ENCODE results near the gene HOXA3. TPM values are rescaled to one million over a fixed set of nuclear protein-coding genes. Genes with fewer than 3 reads are reported as not detected.

HOXA3 gene
- polyA plus RNA-seq (2013): 17.1 TPM

GRCh38 chr7:27151931-27152815 lies at the start of gene HOXA3:
HOXA3 (minus strand) TSS chr7:27152583; CDS start chr7:27110640, 41,943 bp downstream.
- ChIA-PET CTCF (interaction anchor here (0.8 to 9.1 kb wide), 20 partner anchors 7 to 1275 kb away, joined by 3 to 87 read pairs (median 4); partner anchors contain the start of gene HOXA9), POLR2A (interaction anchor here (0.8 to 3.4 kb wide), 8 partner anchors 10 to 952 kb away, joined by 3 to 15 read pairs (median 3); partner anchors contain the start of gene HNRNPA2B1)
- H3K27ac ChIP-seq (ENCODE audit: insufficient read depth in 1 of 2, low read depth in 1 of 2, low read length in 2 of 2, poor library complexity in 1 of 2, severe bottlenecking in 2 of 2): peak within 1 kb of the TSS; percentile 75 to 96
- H3K9me3 ChIP-seq (ENCODE audit: control extremely low read depth in 1 of 5, control insufficient read depth in 4 of 5, insufficient read depth in 2 of 5, low read depth in 1 of 5, low read length in 4 of 5): no peaks in the 10 kb centered on the region
- H3K27me3 ChIP-seq (replicated peaks in 2 of 5; ENCODE audit: control insufficient read depth in 4 of 5, insufficient read depth in 5 of 5, low read length in 4 of 5): no peaks in the 10 kb centered on the region
- peak within 1 kb of the TSS; percentile 76 to 100 (median 91) for H3K4me3 ChIP-seq (ENCODE audit: control insufficient read depth in 1 of 7, extremely low read depth in 1 of 7, insufficient read depth in 4 of 7, low read depth in 2 of 7, low read length in 6 of 7)
- under 1% methylated on average over 41 of the region's 53 CpGs for WGBS (ENCODE audit: insufficient coverage)
- H3K4me1 ChIP-seq (ENCODE audit: control extremely low read depth in 1 of 4, control insufficient read depth in 4 of 4, insufficient read depth in 4 of 4, low read length in 3 of 4): peaks cover 5 to 83% (median 75%) of the 10 kb centered on the region in 4 experiments
- peak; percentile 88 to 96 (median 94) for DNase-seq
- H3K36me3 ChIP-seq (ENCODE audit: control insufficient read depth in 4 of 4, insufficient read depth in 4 of 4, low read length in 3 of 4): peaks cover 0 to 39% (median under 1%) of the 10 kb centered on the region in 4 experiments

- WGBS (ENCODE audit: insufficient coverage): 3% methylated on average over 3 of the region's 4 CpGs
- POLR2A ChIA-PET: interaction anchor here (0.6 kb wide), 1 partner anchor 9 kb away, joined by 3 read pairs; no protein-coding TSS in a partner anchor
- CTCF ChIA-PET: interaction anchor here (1.0 to 1.6 kb wide), 3 partner anchors 9 to 15 kb away, joined by 3 to 4 read pairs (median 3); no protein-coding TSS in a partner anchor
Measured at GRCh38 chr7:27201580-27202017, 49.2 kb upstream of the HOXA3 start.

GRCh38 chr7:27200761-27201579 lies 48.6 kb upstream of the HOXA3 start:
- H3K27ac ChIP-seq (ENCODE audit: insufficient read depth in 1 of 2, low read depth in 1 of 2, low read length in 2 of 2, poor library complexity in 1 of 2, severe bottlenecking in 2 of 2): no peak overlapping the region
- H3K9me3 ChIP-seq (ENCODE audit: control extremely low read depth in 1 of 5, control insufficient read depth in 4 of 5, insufficient read depth in 2 of 5, low read depth in 1 of 5, low read length in 4 of 5): no peaks in the 10 kb centered on the region
- CTCF ChIA-PET: interaction anchor here (0.6 to 1.4 kb wide), 2 partner anchors 10 to 573 kb away, joined by 3 to 4 read pairs; no protein-coding TSS in a partner anchor
- POLR2A ChIA-PET: interaction anchor here (0.6 to 0.9 kb wide), 2 partner anchors 10 to 574 kb away, joined by 3 read pairs; no protein-coding TSS in a partner anchor
- peaks cover 0 to 39% (median 36%) of the 10 kb centered on the region in 4 experiments for H3K4me1 ChIP-seq (ENCODE audit: control extremely low read depth in 1 of 4, control insufficient read depth in 4 of 4, insufficient read depth in 4 of 4, low read length in 3 of 4)
- peaks cover 25 to 99% (median 73%) of the 10 kb centered on the region in 5 experiments for H3K27me3 ChIP-seq (replicated peaks in 2 of 5; ENCODE audit: control insufficient read depth in 4 of 5, insufficient read depth in 5 of 5, low read length in 4 of 5)
- WGBS (ENCODE audit: insufficient coverage): 3% methylated on average over 9 of the region's 14 CpGs
- no peaks in the 10 kb centered on the region for H3K36me3 ChIP-seq (ENCODE audit: control insufficient read depth in 4 of 4, insufficient read depth in 4 of 4, low read length in 3 of 4)
- peak; percentile 53 to 71 (median 69) for DNase-seq
- peak overlapping the region in 4 of 7 experiments; percentile 37 to 59 (median 46) for H3K4me3 ChIP-seq (ENCODE audit: control insufficient read depth in 1 of 7, extremely low read depth in 1 of 7, insufficient read depth in 4 of 7, low read depth in 2 of 7, low read length in 6 of 7)

More at GRCh38 chr7:27201580-27202017, 49.2 kb upstream of the HOXA3 start:
- H3K36me3 ChIP-seq (ENCODE audit: control insufficient read depth in 4 of 4, insufficient read depth in 4 of 4, low read length in 3 of 4): no peaks in the 10 kb centered on the region
- no peaks in the 10 kb centered on the region for H3K9me3 ChIP-seq (ENCODE audit: control extremely low read depth in 1 of 5, control insufficient read depth in 4 of 5, insufficient read depth in 2 of 5, low read depth in 1 of 5, low read length in 4 of 5)
- no peak overlapping the region for H3K27ac ChIP-seq (ENCODE audit: insufficient read depth in 1 of 2, low read depth in 1 of 2, low read length in 2 of 2, poor library complexity in 1 of 2, severe bottlenecking in 2 of 2)
- DNase-seq: no peak
- peaks cover 0 to 39% (median 36%) of the 10 kb centered on the region in 4 experiments for H3K4me1 ChIP-seq (ENCODE audit: control extremely low read depth in 1 of 4, control insufficient read depth in 4 of 4, insufficient read depth in 4 of 4, low read length in 3 of 4)
- H3K27me3 ChIP-seq (replicated peaks in 2 of 5; ENCODE audit: control insufficient read depth in 4 of 5, insufficient read depth in 5 of 5, low read length in 4 of 5): peaks cover 28 to 99% (median 76%) of the 10 kb centered on the region in 5 experiments
- H3K4me3 ChIP-seq (ENCODE audit: control insufficient read depth in 1 of 7, extremely low read depth in 1 of 7, insufficient read depth in 4 of 7, low read depth in 2 of 7, low read length in 6 of 7): peak overlapping the region in 3 of 7 experiments; percentile 4 to 41 (median 39)

GRCh38 chr7:27199849-27200760 lies 47.7 kb upstream of the HOXA3 start, which contains the start of gene HOXA13:
HOXA13 (minus strand) TSS chr7:27200091; CDS start chr7:27200077, 14 bp downstream.
- ChIA-PET POLR2A (interaction anchor here (0.9 kb wide), 1 partner anchor 574 kb away, joined by 3 read pairs; no protein-coding TSS in a partner anchor), CTCF (interaction anchor here (0.7 to 2.1 kb wide), 7 partner anchors 8 to 820 kb away, joined by 3 to 10 read pairs (median 4); no protein-coding TSS in a partner anchor)
- Histone ChIP-seq H3K36me3 (ENCODE audit: control insufficient read depth in 4 of 4, insufficient read depth in 4 of 4, low read length in 3 of 4) (no peaks in the 10 kb centered on the region), H3K27me3 (replicated peaks in 2 of 5; ENCODE audit: control insufficient read depth in 4 of 5, insufficient read depth in 5 of 5, low read length in 4 of 5) (peaks cover 27 to 99% (median 71%) of the 10 kb centered on the region in 5 experiments), H3K9me3 (ENCODE audit: control extremely low read depth in 1 of 5, control insufficient read depth in 4 of 5, insufficient read depth in 2 of 5, low read depth in 1 of 5, low read length in 4 of 5) (no peaks in the 10 kb centered on the region), H3K4me3 (ENCODE audit: control insufficient read depth in 1 of 7, extremely low read depth in 1 of 7, insufficient read depth in 4 of 7, low read depth in 2 of 7, low read length in 6 of 7) (peak within 1 kb of the TSS in 5 of 7 experiments; percentile 13 to 59 (median 37)), H3K4me1 (ENCODE audit: control extremely low read depth in 1 of 4, control insufficient read depth in 4 of 4, insufficient read depth in 4 of 4, low read length in 3 of 4) (peaks cover 0 to 35% (median 33%) of the 10 kb centered on the region in 4 experiments), H3K27ac (ENCODE audit: insufficient read depth in 1 of 2, low read depth in 1 of 2, low read length in 2 of 2, poor library complexity in 1 of 2, severe bottlenecking in 2 of 2) (no peak within 1 kb of the TSS)
- 1% methylated on average over 73 of the region's 99 CpGs for WGBS (ENCODE audit: insufficient coverage)
- peak in 1 of 3 donors; percentile 50 for DNase-seq

GRCh38 chr7:27198871-27199801 lies 46.8 kb upstream of the HOXA3 start:
- DNase-seq: peak in 1 of 3 donors; percentile 53
- Histone ChIP-seq H3K36me3 (ENCODE audit: control insufficient read depth in 4 of 4, insufficient read depth in 4 of 4, low read length in 3 of 4) (no peaks in the 10 kb centered on the region), H3K27ac (ENCODE audit: insufficient read depth in 1 of 2, low read depth in 1 of 2, low read length in 2 of 2, poor library complexity in 1 of 2, severe bottlenecking in 2 of 2) (no peak overlapping the region), H3K4me3 (ENCODE audit: control insufficient read depth in 1 of 7, extremely low read depth in 1 of 7, insufficient read depth in 4 of 7, low read depth in 2 of 7, low read length in 6 of 7) (peak overlapping the region in 1 of 7 experiments; percentile 36), H3K9me3 (ENCODE audit: control extremely low read depth in 1 of 5, control insufficient read depth in 4 of 5, insufficient read depth in 2 of 5, low read depth in 1 of 5, low read length in 4 of 5) (no peaks in the 10 kb centered on the region), H3K4me1 (ENCODE audit: control extremely low read depth in 1 of 4, control insufficient read depth in 4 of 4, insufficient read depth in 4 of 4, low read length in 3 of 4) (peaks cover 0 to 31% (median 29%) of the 10 kb centered on the region in 4 experiments), H3K27me3 (replicated peaks in 2 of 5; ENCODE audit: control insufficient read depth in 4 of 5, insufficient read depth in 5 of 5, low read length in 4 of 5) (peaks cover 35 to 99% (median 71%) of the 10 kb centered on the region in 5 experiments)
- 1% methylated on average over 84 of the region's 93 CpGs for WGBS (ENCODE audit: insufficient coverage)
- CTCF ChIA-PET: interaction anchor here (0.7 to 2.1 kb wide), 10 partner anchors 9 to 821 kb away, joined by 3 to 10 read pairs (median 3); no protein-coding TSS in a partner anchor
- POLR2A ChIA-PET: no interaction called here

All from common myeloid progenitor, CD34-positive (primary cell).